GM23338 (cell line): ENCODE data around the gene ETV4. TPM values are rescaled to one million over a fixed set of nuclear protein-coding genes. Genes with fewer than 3 reads are reported as not detected.

Experiments used
- ATAC-seq: fragments of 200-7000 bp; cut with Tn5 transposase; 3 replicates; pipeline ENCODE4 v1.9.1; 2020
- DNase-seq: peaks from one replicate; pipeline ENCODE4 v3.0.0-alpha.2; 2015; ENCODE audit warnings: low spot score
- H2AFZ ChIP-seq: fragments of 200-600 bp; sonication (generic); 2 replicates; pipeline ENCODE4 v1.8.0; 2016; ENCODE audit warnings: antibody characterized with exemption, mild to moderate bottlenecking, moderate library complexity
- H3F3A ChIP-seq: fragments of 200-600 bp; sonication (generic); replicated peaks from 2 replicates; pipeline ENCODE4 v1.8.0; 2017; ENCODE audit warnings: antibody characterized with exemption, mixed run types, low read depth
- H3K27ac ChIP-seq: fragments of 200-600 bp; sonication (generic); 2 replicates; pipeline ENCODE4 v1.6.1; 2016; ENCODE audit warnings: low read depth
- H3K27me3 ChIP-seq: fragments of 200-600 bp; sonication (generic); 2 replicates; pipeline ENCODE4 v1.8.0; 2016; ENCODE audit warnings: mild to moderate bottlenecking, mixed run types, moderate library complexity; ENCODE audit not compliant: insufficient read depth
- H3K36me3 ChIP-seq: fragments of 200-600 bp; sonication (generic); 2 replicates; pipeline ENCODE4 v1.8.0; 2016; ENCODE audit warnings: mild to moderate bottlenecking; ENCODE audit not compliant: insufficient read depth
- H3K4me1 ChIP-seq: fragments of 200-600 bp; sonication (generic); 2 replicates; pipeline ENCODE4 v1.8.0; 2016; ENCODE audit warnings: mild to moderate bottlenecking, moderate library complexity; ENCODE audit not compliant: insufficient read depth
- H3K4me2 ChIP-seq: fragments of 200-600 bp; sonication (generic); 2 replicates; pipeline ENCODE4 v1.7.1; 2017; ENCODE audit warnings: mixed run types
- H3K4me3 ChIP-seq: fragments of 200-600 bp; sonication (generic); 2 replicates; pipeline ENCODE4 v1.6.1; 2016; ENCODE audit warnings: mixed run types
- H3K79me2 ChIP-seq: fragments of 200-600 bp; sonication (generic); replicated peaks from 2 replicates; pipeline ENCODE4 v1.8.0; 2017; ENCODE audit warnings: mild to moderate bottlenecking; ENCODE audit not compliant: insufficient read depth
- H3K9me2 ChIP-seq: fragments of 200-600 bp; sonication (generic); 2 replicates; pipeline ENCODE4 v1.8.0; 2017; ENCODE audit not compliant: insufficient read depth
- H4K20me1 ChIP-seq: fragments of 200-600 bp; sonication (generic); replicated peaks from 2 replicates; pipeline ENCODE4 v1.8.0; 2017; ENCODE audit warnings: mild to moderate bottlenecking; ENCODE audit not compliant: insufficient read depth
- H3K27ac Mint-ChIP-seq: 2 replicates; pipeline ENCODE4 v1.8.0; 2020; ENCODE audit warnings: inconsistent platforms, mild to moderate bottlenecking, moderate library complexity, mixed read lengths
- H3K27me3 Mint-ChIP-seq: 3 replicates; pipeline ENCODE4 v1.8.0; 2022; ENCODE audit warnings: low read depth, mild to moderate bottlenecking, moderate library complexity, mixed read lengths, inconsistent platforms; ENCODE audit not compliant: insufficient read depth, poor library complexity
- H3K36me3 Mint-ChIP-seq: 3 replicates; pipeline ENCODE4 v1.8.0; 2021; ENCODE audit warnings: low read depth, mild to moderate bottlenecking, inconsistent platforms, moderate library complexity, mixed read lengths
- H3K4me1 Mint-ChIP-seq: 3 replicates; pipeline ENCODE4 v1.8.0; 2020; ENCODE audit warnings: mild to moderate bottlenecking, inconsistent platforms, mixed read lengths
- H3K4me3 Mint-ChIP-seq: 3 replicates; pipeline ENCODE4 v1.8.0; 2021; ENCODE audit warnings: moderate library complexity, mild to moderate bottlenecking, inconsistent platforms, mixed read lengths
- H3K9me3 Mint-ChIP-seq: 3 replicates; pipeline ENCODE4 v1.8.0; 2020; ENCODE audit warnings: moderate library complexity, mild to moderate bottlenecking, inconsistent platforms, mixed read lengths
- CREB1 ChIP-seq: fragments of 250-450 bp; sonication (Bioruptor Pico); IDR thresholded peaks from 2 replicates; pipeline ENCODE4 v1.5.0; 2020; ENCODE audit warnings: low read depth, mild to moderate bottlenecking, moderate library complexity
- CTCF ChIP-seq, 2 experiments: fragments of 200-600 bp in 1 of 2; sonication (generic) in 1 of 2; conservative IDR thresholded peaks; 2 replicates each; pipeline versions ENCODE4 v1.5.1 to v1.6.1; 2016 to 2017; ENCODE audit warnings: antibody characterized with exemption in 2 of 2, low read depth in 2 of 2, mild to moderate bottlenecking in 2 of 2, moderate library complexity in 1 of 2
- ETS1 ChIP-seq: IDR thresholded peaks from 2 replicates; pipeline ENCODE4 v1.6.1; 2016; ENCODE audit warnings: antibody characterized with exemption
- EZH2 ChIP-seq: fragments of 200-600 bp; sonication (generic); IDR thresholded peaks from one replicate; pipeline ENCODE4 v1.8.0; 2017; ENCODE audit warnings: antibody characterized with exemption, mild to moderate bottlenecking, low read depth; ENCODE audit not compliant: unreplicated experiment
- EZH2phosphoT487 ChIP-seq: fragments of 200-600 bp; sonication (generic); IDR thresholded peaks from one replicate; pipeline ENCODE4 v1.8.1; 2018; ENCODE audit warnings: antibody characterized with exemption; ENCODE audit not compliant: unreplicated experiment
- JUNB ChIP-seq: IDR thresholded peaks from one replicate; pipeline ENCODE4 v1.6.1; 2016; ENCODE audit warnings: antibody characterized with exemption; ENCODE audit not compliant: unreplicated experiment
- NANOG ChIP-seq: IDR thresholded peaks from 2 replicates; pipeline ENCODE4 v1.6.1; 2016; ENCODE audit warnings: antibody characterized with exemption, borderline replicate concordance
- POLR2AphosphoS5 ChIP-seq: IDR thresholded peaks from 2 replicates; pipeline ENCODE4 v1.6.1; 2016; ENCODE audit warnings: antibody characterized with exemption, low read depth
- REST ChIP-seq: IDR thresholded peaks from one replicate; pipeline ENCODE4 v1.6.1; 2018; ENCODE audit warnings: antibody characterized with exemption; ENCODE audit not compliant: unreplicated experiment
- ZNF114 ChIP-seq: fragments of 250-450 bp; sonication (Bioruptor Pico); IDR thresholded peaks from 2 replicates; pipeline ENCODE4 v1.5.0; 2020; ENCODE audit warnings: mild to moderate bottlenecking, moderate library complexity
- ZNF331 ChIP-seq: fragments of 250-450 bp; sonication (Bioruptor Pico); IDR thresholded peaks from 2 replicates; pipeline ENCODE4 v1.5.0; 2020; ENCODE audit warnings: low read depth, mild to moderate bottlenecking, moderate library complexity
- ZNF462 ChIP-seq: fragments of 250-450 bp; sonication (Bioruptor Pico); IDR thresholded peaks from 2 replicates; pipeline ENCODE4 v1.5.0; 2020; ENCODE audit warnings: mild to moderate bottlenecking, moderate library complexity
- polyA plus RNA-seq: library from polyadenylated mRNA; unstranded; fragments of >200 nt; fragmentation: Nextera tagmentation; extraction: Ambion mirVana; gene quantifications from 2 replicates; pipeline ENCODE4 v1.2.1, GENCODE V29; 2016
- total RNA-seq: library from RNA; depleted of rRNA; stranded (reverse); fragments of >200 nt; shearing (Covaris generic); gene quantifications from 2 replicates; pipeline ENCODE4 v1.2.3, GENCODE V29; 2014

The ETV4 gene
- total and polyA plus RNA-seq, 2 experiments from 2014 or later = 97.2 to 149 TPM

GRCh38 chr17:43490621-43491020 lies 55.5 kb downstream of the ETV4 start:
- Mint-ChIP-seq H3K9me3 (no peaks in the 10 kb centered on the region), H3K4me3 (no peak overlapping the region), H3K36me3 (peaks cover 53% of the 10 kb centered on the region), H3K27ac (no peak overlapping the region), H3K27me3 (peaks cover 2% of the 10 kb centered on the region), H3K4me1 (no peaks in the 10 kb centered on the region)
- Histone ChIP-seq H3K27ac (no peak overlapping the region), H3K27me3 (no peaks in the 10 kb centered on the region), H2AFZ (no peak overlapping the region), H3K4me2 (no peak overlapping the region), H3K9me2 (no peaks in the 10 kb centered on the region), H3K36me3 (peaks cover 45% of the 10 kb centered on the region), H4K20me1 (peaks cover 4% of the 10 kb centered on the region), H3F3A (peaks cover 14% of the 10 kb centered on the region; the same call in 1 of the 2 replicates), H3K79me2 (peaks cover 41% of the 10 kb centered on the region), H3K4me3 (no peak overlapping the region), H3K4me1 (no peaks in the 10 kb centered on the region; the same call in 1 of the 2 replicates)
- ATAC-seq (no peak), DNase-seq (no peak)
- no peak for TF ChIP-seq ZNF462 (CRISPR knock-in tag)
- no peak for TF ChIP-seq ZNF114 (CRISPR knock-in tag)
- no peak for TF ChIP-seq ETS1
- TF ChIP-seq JUNB = no peak
- no peak for TF ChIP-seq REST
- no peak for TF ChIP-seq CTCF (conservative IDR thresholded peaks at IDR 0.05; ENCODE audit: low read depth in 2 of 2)
- TF ChIP-seq EZH2phosphoT487 = no peak
- no peak for TF ChIP-seq CREB1
- TF ChIP-seq NANOG = no peak
- no peak for TF ChIP-seq ZNF331 (CRISPR knock-in tag)
- TF ChIP-seq POLR2AphosphoS5 = no peak
- TF ChIP-seq EZH2 = no peak
